DND-41 (cell line): ENCODE results near the gene HMCN2.

ENCODE experiments used
- ATAC-seq: fragments of 200-7000 bp; cut with Tn5 transposase; 3 replicates; pipeline ENCODE4 v1.9.1; 2021; ENCODE audit warnings: low read depth; ENCODE audit not compliant: insufficient read depth
- DNase-seq: peaks from one replicate; pipeline ENCODE4 v3.0.0-alpha.2; 2020
- H2AFZ ChIP-seq: 2 replicates; pipeline ENCODE4 v1.6.0; 2012; ENCODE audit warnings: low read depth, low read length
- H3K27ac ChIP-seq: 2 replicates; pipeline ENCODE4 v1.5.1; 2012; ENCODE audit warnings: low read length, inconsistent platforms
- H3K27me3 ChIP-seq: fragments of 200-600 bp; sonication (generic); 2 replicates; pipeline ENCODE4 v1.6.0; 2012; ENCODE audit warnings: low read length, mild to moderate bottlenecking, inconsistent platforms; ENCODE audit not compliant: insufficient read depth, poor library complexity
- H3K36me3 ChIP-seq: 2 replicates; pipeline ENCODE4 v1.5.1; 2012; ENCODE audit warnings: low read length, inconsistent platforms; ENCODE audit not compliant: insufficient read depth
- H3K4me1 ChIP-seq: 2 replicates; pipeline ENCODE4 v1.5.1; 2012; ENCODE audit warnings: mild to moderate bottlenecking, low read length; ENCODE audit not compliant: insufficient read depth
- H3K4me2 ChIP-seq: 2 replicates; pipeline ENCODE4 v1.6.0; 2012; ENCODE audit warnings: mild to moderate bottlenecking, moderate library complexity, low read length, inconsistent platforms; ENCODE audit not compliant: insufficient read depth
- H3K4me3 ChIP-seq, 2 experiments: fragments of 200-600 bp in 1 of 2; shearing (Covaris generic) in 1 of 2; 2 replicates each; pipeline ENCODE4 v1.5.1; 2012 to 2016; ENCODE audit warnings: inconsistent platforms in 2 of 2, low read length in 2 of 2, mild to moderate bottlenecking in 2 of 2, low read depth in 1 of 2, moderate library complexity in 1 of 2
- H3K79me2 ChIP-seq: 2 replicates; pipeline ENCODE4 v1.6.0; 2012; ENCODE audit warnings: low read length, inconsistent platforms; ENCODE audit not compliant: insufficient read depth
- H3K9ac ChIP-seq: 2 replicates; pipeline ENCODE4 v1.6.0; 2012; ENCODE audit warnings: low read depth, mild to moderate bottlenecking, inconsistent platforms, low read length, moderate library complexity
- H3K9me3 ChIP-seq: 2 replicates; pipeline ENCODE4 v1.5.1; 2012; ENCODE audit warnings: low read length, moderate library complexity, mild to moderate bottlenecking, inconsistent platforms; ENCODE audit not compliant: insufficient read depth, severe bottlenecking
- H4K20me1 ChIP-seq: 2 replicates; pipeline ENCODE4 v1.6.0; 2012; ENCODE audit warnings: low read length; ENCODE audit not compliant: insufficient read depth
- CTCF ChIP-seq: IDR thresholded peaks from 2 replicates; pipeline ENCODE4 v1.5.1; 2012; ENCODE audit warnings: borderline replicate concordance, low read length, moderate library complexity, mild to moderate bottlenecking; ENCODE audit not compliant: poor library complexity, severe bottlenecking; ENCODE audit errors: extremely low read depth
- EZH2 ChIP-seq: IDR thresholded peaks from 3 replicates; pipeline ENCODE4 v1.6.1; 2012; ENCODE audit warnings: borderline replicate concordance, low read depth, mild to moderate bottlenecking, moderate library complexity, low read length, inconsistent platforms; ENCODE audit not compliant: severe bottlenecking

Gene HMCN2

DNA sequence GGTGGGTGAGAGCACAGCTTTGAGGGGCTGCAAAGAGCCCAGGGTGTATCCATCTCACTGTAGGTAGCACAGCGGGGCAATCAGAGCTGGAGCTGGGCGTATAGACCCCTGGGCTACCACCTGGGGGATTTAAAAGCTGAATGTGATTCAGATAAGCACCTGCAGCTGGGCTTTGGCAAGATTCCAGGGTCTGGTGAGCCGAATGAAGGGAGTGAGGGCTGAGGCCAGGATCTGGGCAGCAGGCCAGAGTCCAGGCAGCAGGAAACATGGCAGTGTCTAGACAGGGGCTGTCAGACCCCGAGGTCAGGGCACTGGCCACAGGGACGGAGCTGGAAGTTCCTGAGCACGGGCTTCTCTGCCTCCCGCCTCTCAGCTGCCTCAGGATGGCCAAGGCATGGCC, 187.9 kb downstream of the HMCN2 start:
- Histone ChIP-seq H3K27me3 (no peaks in the 10 kb centered on the region), H3K4me3 (no peak overlapping the region), H3K4me2 (no peak overlapping the region), H4K20me1 (no peaks in the 10 kb centered on the region), H3K9ac (no peak overlapping the region), H2AFZ (no peak overlapping the region), H3K36me3 (no peaks in the 10 kb centered on the region), H3K9me3 (no peaks in the 10 kb centered on the region), H3K27ac (no peak overlapping the region), H3K79me2 (no peaks in the 10 kb centered on the region), H3K4me1 (peaks cover 5% of the 10 kb centered on the region)
- no peak for TF ChIP-seq CTCF
- no peak for DNase-seq
- no peak for ATAC-seq

- Histone ChIP-seq H3K9ac (no peak overlapping the region), H3K9me3 (no peaks in the 10 kb centered on the region), H3K36me3 (no peaks in the 10 kb centered on the region), H4K20me1 (no peaks in the 10 kb centered on the region), H3K4me1 (0 out of 2 replicates have a peak, but pooled peaks cover 2% of the 10 kb centered on the region), H2AFZ (no peak overlapping the region), H3K27me3 (peaks cover 6% of the 10 kb centered on the region), H3K4me3 (no peak overlapping the region), H3K4me2 (no peak overlapping the region), H3K79me2 (no peaks in the 10 kb centered on the region), H3K27ac (no peak overlapping the region)
- ATAC-seq, result no peak
- no peak for DNase-seq
- TF ChIP-seq EZH2, result no peak
Observed at GRCh38 chr9:130454096-130454811, 188.7 kb downstream of the HMCN2 start.

DNA sequence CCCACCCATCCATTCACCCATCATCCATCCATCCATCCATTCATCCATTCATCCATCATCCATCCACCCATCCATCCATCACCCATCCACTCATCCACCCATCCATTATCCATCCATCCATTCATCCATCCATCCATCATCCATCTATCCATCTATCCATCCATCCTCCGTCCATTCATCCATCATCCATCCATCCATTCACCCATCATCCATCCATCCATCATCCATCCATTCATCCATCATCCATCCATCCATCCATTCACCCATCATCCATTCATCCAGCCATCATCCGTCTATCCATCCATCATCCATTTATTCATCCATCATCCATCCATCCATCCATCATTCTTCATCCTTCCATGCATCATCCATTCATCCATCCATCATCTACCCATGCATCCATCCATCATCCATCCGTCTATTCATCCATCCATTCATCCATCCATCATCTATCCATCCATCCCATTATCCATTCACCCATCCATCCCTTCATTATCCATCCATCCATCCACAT, 189.3 kb downstream of the HMCN2 start:
- H3K36me3 ChIP-seq, result no peaks in the 10 kb centered on the region
- H3K27me3 ChIP-seq, result peaks cover 6% of the 10 kb centered on the region
- no peak overlapping the region for H3K27ac ChIP-seq
- 0 out of 2 replicates have a peak, but pooled peaks cover 2% of the 10 kb centered on the region for H3K4me1 ChIP-seq
- no peak overlapping the region for H3K9ac ChIP-seq
- H3K9me3 ChIP-seq, result no peaks in the 10 kb centered on the region
- H3K4me3 ChIP-seq, result no peak overlapping the region
- ATAC-seq (no peak), DNase-seq (no peak)
- no peaks in the 10 kb centered on the region for H3K79me2 ChIP-seq
- H2AFZ ChIP-seq, result no peak overlapping the region
- H4K20me1 ChIP-seq, result no peaks in the 10 kb centered on the region
- TF ChIP-seq CTCF (no peak), EZH2 (no peak)
- no peak overlapping the region for H3K4me2 ChIP-seq

- TF ChIP-seq CTCF (no peak), EZH2 (no peak)
- H3K9ac ChIP-seq, result no peak overlapping the region
- H4K20me1 ChIP-seq, result no peaks in the 10 kb centered on the region
- DNase-seq (no peak), ATAC-seq (no peak)
- no peaks in the 10 kb centered on the region for H3K9me3 ChIP-seq
- H3K4me2 ChIP-seq, result no peak overlapping the region
- no peak overlapping the region for H3K27ac ChIP-seq
- H3K36me3 ChIP-seq, result no peaks in the 10 kb centered on the region
- no peaks in the 10 kb centered on the region for H3K4me1 ChIP-seq
- H3K4me3 ChIP-seq, result no peak overlapping the region
- no peaks in the 10 kb centered on the region for H3K79me2 ChIP-seq
- H2AFZ ChIP-seq, result no peak overlapping the region
- peaks cover 6% of the 10 kb centered on the region for H3K27me3 ChIP-seq
Observed at GRCh38 chr9:130458027-130458803, 192.7 kb downstream of the HMCN2 start.
